ENCODE measurements around the gene KCNK6.

GRCh38 chr19:38278751-38279150 lies 40.9 kb upstream of the KCNK6 start:
- no peak for TF ChIP-seq CTCF (IDR thresholded peaks at IDR 0.05)
- TF ChIP-seq POLR2A (IDR thresholded peaks at IDR 0.05), result no peak
